MM.1S (cell line): ENCODE results near the gene SPPL3.

Source experiments
- DNase-seq: peaks from one replicate; pipeline ENCODE4 v3.0.0-alpha.2; 2015
- H2AFZ ChIP-seq: fragments of 300-600 bp; sonication (generic); 2 replicates; pipeline ENCODE4 v1.6.0; 2016; ENCODE audit warnings: antibody characterized with exemption, low read length
- H3F3A ChIP-seq: fragments of 300-600 bp; sonication (generic); 2 replicates; pipeline ENCODE4 v1.6.1; 2016; ENCODE audit warnings: mild to moderate bottlenecking, antibody characterized with exemption, low read length, moderate library complexity, mixed read lengths; ENCODE audit not compliant: insufficient read depth
- H3K27ac ChIP-seq: fragments of 300-600 bp; sonication (generic); 2 replicates; pipeline ENCODE4 v1.5.1; 2016; ENCODE audit warnings: mild to moderate bottlenecking, low read length
- H3K27me3 ChIP-seq: fragments of 300-600 bp; sonication (generic); replicated peaks from 2 replicates; pipeline ENCODE4 v1.6.0; 2016; ENCODE audit warnings: low read length; ENCODE audit not compliant: insufficient read depth
- H3K36me3 ChIP-seq: fragments of 300-600 bp; sonication (generic); replicated peaks from 2 replicates; pipeline ENCODE4 v1.6.1; 2016; ENCODE audit warnings: mild to moderate bottlenecking, low read length, mixed read lengths; ENCODE audit not compliant: insufficient read depth
- H3K4me1 ChIP-seq: fragments of 300-600 bp; sonication (generic); 2 replicates; pipeline ENCODE4 v1.6.1; 2016; ENCODE audit warnings: low read length, mixed read lengths
- H3K4me2 ChIP-seq: fragments of 300-600 bp; sonication (generic); 2 replicates; pipeline ENCODE4 v1.6.0; 2016; ENCODE audit warnings: low read depth, low read length
- H3K4me3 ChIP-seq: fragments of 300-600 bp; sonication (generic); 2 replicates; pipeline ENCODE4 v1.5.1; 2016; ENCODE audit warnings: low read length, mixed read lengths
- H3K79me2 ChIP-seq: fragments of 300-600 bp; sonication (generic); 2 replicates; pipeline ENCODE4 v1.6.1; 2016; ENCODE audit warnings: mixed run types, low read length, mixed read lengths
- H3K9ac ChIP-seq: fragments of 300-600 bp; sonication (generic); 2 replicates; pipeline ENCODE4 v1.6.1; 2016; ENCODE audit warnings: low read length, mixed read lengths
- H3K9me2 ChIP-seq: fragments of 300-600 bp; sonication (generic); replicated peaks from 2 replicates; pipeline ENCODE4 v1.6.1; 2016; ENCODE audit warnings: mild to moderate bottlenecking, low read length, mixed read lengths; ENCODE audit not compliant: insufficient read depth
- H3K9me3 ChIP-seq: fragments of 300-600 bp; sonication (generic); replicated peaks from 2 replicates; pipeline ENCODE4 v1.6.1; 2016; ENCODE audit warnings: mild to moderate bottlenecking, low read length, mixed read lengths; ENCODE audit not compliant: insufficient read depth
- H4K20me1 ChIP-seq: fragments of 300-600 bp; sonication (generic); 2 replicates; pipeline ENCODE4 v1.6.1; 2016; ENCODE audit warnings: mild to moderate bottlenecking, low read length, moderate library complexity, mixed read lengths; ENCODE audit not compliant: insufficient read depth
- EZH2 ChIP-seq: fragments of 300-600 bp; sonication (generic); optimal IDR thresholded peaks from 2 replicates; pipeline ENCODE3; 2017; ENCODE audit warnings: low read depth, mild to moderate bottlenecking, antibody characterized with exemption, low read length, mixed read lengths
- EZH2phosphoT487 ChIP-seq: fragments of 300-600 bp; sonication (generic); IDR thresholded peaks from 2 replicates; pipeline ENCODE4 v1.6.1; 2018; ENCODE audit warnings: antibody characterized with exemption, low read length
- TF ChIP-seq, protein P1 (sequence below): fragments of 300-600 bp; sonication (generic); IDR thresholded peaks from 2 replicates; pipeline ENCODE4 v1.5.1; 2016; ENCODE audit warnings: antibody characterized with exemption, low read length, mixed read lengths

SPPL3 gene

DNA sequence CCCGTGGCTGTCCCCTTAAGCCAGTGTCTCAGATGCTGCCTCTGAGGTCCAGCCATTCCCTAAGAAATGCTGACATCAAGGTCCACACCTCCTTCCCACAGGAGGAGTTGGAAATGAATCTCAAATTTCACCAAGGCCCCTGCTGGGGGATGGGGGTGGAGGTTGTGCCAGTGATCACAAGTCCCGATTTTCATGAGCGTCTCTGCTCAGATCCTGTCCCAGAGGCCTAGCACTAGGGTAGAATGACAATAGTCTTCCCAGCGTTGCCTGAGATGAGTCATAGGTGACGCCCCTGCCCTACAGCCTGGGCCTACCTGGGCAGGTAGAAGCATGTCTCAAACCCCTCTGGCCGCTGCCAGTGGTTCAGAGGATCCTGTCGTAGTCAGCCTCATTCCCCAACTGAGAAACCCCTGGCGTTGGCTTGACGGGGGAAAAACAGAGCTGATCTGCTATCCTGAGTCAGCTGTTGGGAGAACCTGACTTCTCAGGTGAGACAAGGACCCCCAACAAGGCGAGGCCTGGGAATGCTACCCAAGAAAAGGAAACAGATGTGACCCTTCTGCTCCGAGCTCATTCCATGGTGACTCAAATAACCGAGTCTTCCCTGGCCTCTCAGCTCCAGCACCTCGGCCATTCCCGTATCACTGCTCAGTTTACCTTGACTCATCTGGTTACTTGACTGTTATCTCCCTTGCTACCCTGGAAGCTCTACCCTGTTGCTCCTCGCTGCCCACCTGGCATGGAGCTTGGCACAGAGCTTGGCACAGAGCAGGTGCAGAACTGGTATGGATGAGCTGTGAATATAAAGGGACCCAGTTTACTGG lies 21.8 kb upstream of the SPPL3 start:
- DNase-seq = no peak
- Histone ChIP-seq H2AFZ (no peak overlapping the region), H3K9me2 (no peaks in the 10 kb centered on the region), H3K9ac (no peak overlapping the region), H3K27me3 (no peaks in the 10 kb centered on the region), H3K4me2 (no peak overlapping the region), H3K27ac (no peak overlapping the region), H3K4me3 (no peak overlapping the region), H4K20me1 (no peaks in the 10 kb centered on the region), H3F3A (no peaks in the 10 kb centered on the region), H3K36me3 (no peaks in the 10 kb centered on the region), H3K79me2 (no peaks in the 10 kb centered on the region), H3K4me1 (no peaks in the 10 kb centered on the region), H3K9me3 (no peaks in the 10 kb centered on the region)
- TF ChIP-seq EZH2phosphoT487 (no peak), EZH2 (no peak)
- TF ChIP-seq, protein P1, sequence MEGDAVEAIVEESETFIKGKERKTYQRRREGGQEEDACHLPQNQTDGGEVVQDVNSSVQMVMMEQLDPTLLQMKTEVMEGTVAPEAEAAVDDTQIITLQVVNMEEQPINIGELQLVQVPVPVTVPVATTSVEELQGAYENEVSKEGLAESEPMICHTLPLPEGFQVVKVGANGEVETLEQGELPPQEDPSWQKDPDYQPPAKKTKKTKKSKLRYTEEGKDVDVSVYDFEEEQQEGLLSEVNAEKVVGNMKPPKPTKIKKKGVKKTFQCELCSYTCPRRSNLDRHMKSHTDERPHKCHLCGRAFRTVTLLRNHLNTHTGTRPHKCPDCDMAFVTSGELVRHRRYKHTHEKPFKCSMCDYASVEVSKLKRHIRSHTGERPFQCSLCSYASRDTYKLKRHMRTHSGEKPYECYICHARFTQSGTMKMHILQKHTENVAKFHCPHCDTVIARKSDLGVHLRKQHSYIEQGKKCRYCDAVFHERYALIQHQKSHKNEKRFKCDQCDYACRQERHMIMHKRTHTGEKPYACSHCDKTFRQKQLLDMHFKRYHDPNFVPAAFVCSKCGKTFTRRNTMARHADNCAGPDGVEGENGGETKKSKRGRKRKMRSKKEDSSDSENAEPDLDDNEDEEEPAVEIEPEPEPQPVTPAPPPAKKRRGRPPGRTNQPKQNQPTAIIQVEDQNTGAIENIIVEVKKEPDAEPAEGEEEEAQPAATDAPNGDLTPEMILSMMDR = no peak

DNA sequence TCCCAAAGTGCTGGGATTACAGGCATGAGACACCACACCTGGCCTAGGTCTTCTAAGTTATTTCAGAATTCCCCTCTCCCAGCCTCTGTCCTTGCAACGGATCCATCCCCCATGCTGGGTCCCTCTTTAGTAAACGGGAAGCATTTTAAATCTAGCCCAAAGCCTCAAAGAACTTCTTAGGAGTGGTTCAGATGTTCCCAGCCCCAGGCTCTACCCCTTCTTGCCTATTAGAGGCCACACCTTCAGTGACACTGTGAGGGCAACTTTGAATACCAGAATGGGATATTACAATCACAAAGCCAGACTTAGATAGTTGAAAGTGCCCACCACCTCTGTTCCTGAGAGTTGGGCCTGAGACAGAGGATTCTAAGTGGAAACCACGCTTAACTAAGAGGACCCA lies 18.1 kb upstream of the SPPL3 start:
- no peaks in the 10 kb centered on the region for H3K9me2 ChIP-seq
- H4K20me1 ChIP-seq = no peaks in the 10 kb centered on the region
- H3K9ac ChIP-seq = no peak overlapping the region
- DNase-seq = no peak
- no peaks in the 10 kb centered on the region for H3K4me1 ChIP-seq
- no peak overlapping the region for H2AFZ ChIP-seq
- no peaks in the 10 kb centered on the region for H3F3A ChIP-seq
- TF ChIP-seq, protein P1 = no peak
- no peak overlapping the region for H3K4me2 ChIP-seq
- H3K4me3 ChIP-seq = no peak overlapping the region
- no peaks in the 10 kb centered on the region for H3K9me3 ChIP-seq
- H3K36me3 ChIP-seq = no peaks in the 10 kb centered on the region
- H3K27ac ChIP-seq = no peak overlapping the region
- H3K27me3 ChIP-seq = no peaks in the 10 kb centered on the region
- H3K79me2 ChIP-seq = no peaks in the 10 kb centered on the region

DNA sequence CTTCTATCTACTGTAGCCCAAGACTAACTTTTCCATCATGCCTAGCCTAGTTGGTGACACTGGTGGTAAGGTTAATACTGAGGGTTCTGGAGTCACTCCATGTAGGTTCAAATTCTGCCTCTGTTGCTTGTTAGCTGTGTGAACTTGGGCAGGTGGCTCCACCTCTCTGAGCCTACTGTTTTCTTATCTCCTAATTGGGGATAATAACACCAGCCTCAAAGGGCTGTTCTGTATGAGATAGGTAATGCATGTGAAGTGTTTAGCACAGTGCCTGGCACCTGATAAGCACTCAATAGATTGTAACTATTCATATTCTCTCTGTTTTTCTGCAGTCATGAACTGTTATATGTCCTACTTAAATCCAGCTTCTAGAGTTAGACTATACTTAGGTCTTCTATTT lies 17.5 kb upstream of the SPPL3 start:
- DNase-seq = no peak
- Histone ChIP-seq H3K4me1 (no peaks in the 10 kb centered on the region), H3K4me2 (no peak overlapping the region), H2AFZ (no peak overlapping the region), H3K79me2 (no peaks in the 10 kb centered on the region), H3K27me3 (no peaks in the 10 kb centered on the region), H3K27ac (no peak overlapping the region), H3K9me3 (no peaks in the 10 kb centered on the region), H3K9me2 (no peaks in the 10 kb centered on the region), H3K36me3 (no peaks in the 10 kb centered on the region), H3F3A (no peaks in the 10 kb centered on the region), H3K9ac (no peak overlapping the region), H4K20me1 (no peaks in the 10 kb centered on the region), H3K4me3 (no peak overlapping the region)
- TF ChIP-seq EZH2phosphoT487 (no peak), EZH2 (no peak)
- TF ChIP-seq, protein P1 = no peak
